HG03039 (cell line): ENCODE data around the gene MGAT4C.
"Not testable (repeated sequence)": the region's sequence is repeated elsewhere in the genome, so short reads cannot be mapped to it uniquely, and the experiment has no call there.

Experiments used
- ATAC-seq: cut with Tn5 transposase; IDR thresholded peaks from one replicate; pipeline ENCODE4 v1.9.1; 2021; ENCODE audit warnings: mild to moderate bottlenecking, moderate library complexity; ENCODE audit not compliant: unreplicated experiment

MGAT4C gene

DNA sequence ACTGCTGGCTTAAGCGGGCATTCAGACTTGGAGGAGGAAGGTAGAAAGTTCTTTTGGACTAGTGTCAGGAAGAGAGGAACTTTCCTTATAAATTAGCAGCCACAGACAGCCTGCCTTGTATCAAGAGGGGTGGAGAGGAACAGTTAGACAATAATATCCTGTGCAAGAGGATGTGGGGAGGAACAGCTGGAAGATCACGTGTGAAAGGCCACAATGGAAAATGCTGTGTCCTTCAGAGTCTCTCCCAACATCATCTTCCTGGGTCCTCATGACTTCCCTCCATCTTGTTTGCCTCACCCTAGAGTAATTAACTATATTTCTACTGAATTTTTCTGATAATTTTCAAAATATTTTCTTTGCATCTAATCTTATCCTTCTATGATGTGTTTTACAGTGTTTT, 117.4 kb downstream of the MGAT4C start:
- ATAC-seq: no peak

GRCh38 chr12:86137936-86138335, 118.3 kb downstream of the MGAT4C start:
- ATAC-seq: no peak

DNA sequence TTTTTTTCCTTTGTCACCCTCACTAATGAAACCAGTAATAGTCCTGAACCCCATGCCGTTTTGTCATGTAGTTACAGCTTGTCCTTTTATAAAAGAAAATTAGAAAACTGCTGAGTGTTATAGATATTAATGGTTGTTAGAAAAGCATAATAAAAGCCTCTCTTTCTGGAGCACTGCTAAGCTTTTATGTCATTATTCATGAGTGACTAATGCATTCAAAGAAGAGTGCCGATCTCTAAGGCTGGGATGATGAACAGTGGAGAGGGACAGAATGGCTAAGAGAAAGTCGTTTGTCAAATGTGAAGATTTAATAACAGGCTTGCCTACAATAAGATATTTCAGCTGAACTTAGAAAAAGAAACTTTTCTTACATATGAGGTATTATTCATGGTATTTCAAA, 121.6 kb downstream of the MGAT4C start:
- no peak for ATAC-seq

GRCh38 chr12:86126900-86127299, 129.3 kb downstream of the MGAT4C start:
- not testable (repeated sequence) for ATAC-seq

- no peak for ATAC-seq
Measured at GRCh38 chr12:86122846-86123468, 133.2 kb downstream of the MGAT4C start.

DNA sequence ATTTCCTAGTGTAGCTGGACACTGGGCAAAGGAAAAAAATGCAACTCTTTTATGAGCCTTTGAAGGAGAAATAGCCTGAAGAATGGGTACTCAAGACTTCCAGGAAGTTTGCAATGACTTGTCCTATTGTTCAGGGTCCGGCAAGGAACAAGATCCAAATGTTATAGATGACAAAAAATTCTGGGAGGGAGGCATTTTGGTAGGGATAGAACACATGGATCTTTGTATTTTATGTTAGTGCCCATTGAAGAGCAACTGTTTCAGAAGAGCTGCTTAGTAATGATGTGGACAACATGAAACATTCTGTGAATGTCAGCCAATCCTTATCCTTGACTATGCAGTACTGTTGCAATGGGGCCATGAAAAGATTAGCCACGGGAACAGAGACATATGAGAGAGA, 138.0 kb downstream of the MGAT4C start:
- ATAC-seq: no peak

GRCh38 chr12:86117711-86118110, 138.5 kb downstream of the MGAT4C start:
- no peak for ATAC-seq

GRCh38 chr12:86104087-86104486, 152.1 kb downstream of the MGAT4C start:
- no peak for ATAC-seq

- ATAC-seq: no peak
Measured at GRCh38 chr12:86097161-86097560, 159.0 kb downstream of the MGAT4C start.

DNA sequence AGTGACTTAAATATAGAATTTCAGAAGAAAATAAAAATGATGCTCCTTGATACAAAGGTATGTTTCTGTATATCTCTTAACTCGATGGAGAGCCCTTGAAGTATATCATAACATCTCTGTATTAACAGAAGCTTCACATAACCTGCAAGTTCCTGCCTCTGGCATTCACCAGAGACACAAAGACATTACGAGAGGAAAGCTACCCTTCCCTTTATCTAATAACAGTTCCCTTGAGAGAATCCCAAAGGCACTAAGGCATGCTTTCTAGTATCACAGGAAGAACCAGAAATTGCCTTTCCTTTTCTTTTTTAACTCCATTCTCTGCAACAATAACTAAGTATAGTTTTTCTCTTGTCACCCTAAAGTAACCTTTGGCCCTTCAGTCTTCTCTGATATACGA, 164.5 kb downstream of the MGAT4C start:
- ATAC-seq: no peak

GRCh38 chr12:86081843-86082242, 174.3 kb downstream of the MGAT4C start:
- no peak for ATAC-seq

DNA sequence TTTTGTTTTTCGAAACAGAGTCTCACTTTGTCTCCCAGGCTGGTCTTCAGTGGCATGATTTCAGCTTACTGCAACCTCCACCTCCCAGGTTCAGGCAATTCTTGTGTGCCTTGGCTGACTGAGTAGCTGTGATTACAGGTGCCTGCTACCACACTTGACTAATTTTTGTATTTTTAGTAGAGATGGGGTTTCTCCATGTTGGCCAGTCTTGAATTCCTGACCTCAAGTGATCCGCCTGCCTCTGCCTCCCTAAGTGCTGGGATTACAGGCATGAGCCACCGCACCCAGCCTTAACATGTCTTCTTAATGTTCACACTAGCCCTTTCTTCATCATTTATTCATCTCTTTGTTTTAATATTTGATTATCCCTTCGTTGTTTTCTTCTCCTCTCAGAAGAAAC, 197.1 kb downstream of the MGAT4C start:
- not testable (repeated sequence) for ATAC-seq

DNA sequence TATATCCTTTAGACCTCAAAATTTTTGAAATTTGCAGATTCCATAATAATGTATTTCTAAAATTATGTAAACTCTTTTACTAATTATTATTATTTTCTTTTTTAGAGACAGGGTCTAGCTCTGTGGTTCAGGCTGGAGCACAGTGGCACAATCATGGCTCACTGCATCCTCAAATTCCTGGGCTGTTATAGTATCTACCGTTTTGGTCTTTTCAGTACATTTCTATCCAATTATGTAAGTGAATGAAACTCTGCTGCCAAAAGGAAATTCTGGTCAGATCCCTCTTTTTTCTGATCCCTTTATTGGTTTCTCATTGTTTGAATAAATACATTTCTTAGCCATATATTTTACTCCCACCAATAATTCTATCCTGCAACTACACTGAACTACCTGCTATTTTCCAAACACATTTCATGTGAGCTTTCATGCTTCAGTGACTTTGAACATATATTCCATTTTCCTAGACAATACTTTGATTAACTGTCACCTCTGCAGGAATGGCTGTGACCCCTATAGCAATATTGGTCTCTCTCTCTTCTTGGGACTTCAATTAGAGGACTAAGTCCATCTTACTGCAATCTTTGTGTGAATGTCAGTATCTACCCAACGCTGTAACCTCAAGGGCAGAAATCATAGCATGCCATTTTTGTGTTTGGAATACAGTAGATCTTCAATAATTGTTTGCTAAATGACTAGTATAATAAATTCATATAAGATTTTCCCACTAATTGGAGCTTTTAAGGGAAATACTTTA, 198.9 kb downstream of the MGAT4C start:
- no peak for ATAC-seq

DNA sequence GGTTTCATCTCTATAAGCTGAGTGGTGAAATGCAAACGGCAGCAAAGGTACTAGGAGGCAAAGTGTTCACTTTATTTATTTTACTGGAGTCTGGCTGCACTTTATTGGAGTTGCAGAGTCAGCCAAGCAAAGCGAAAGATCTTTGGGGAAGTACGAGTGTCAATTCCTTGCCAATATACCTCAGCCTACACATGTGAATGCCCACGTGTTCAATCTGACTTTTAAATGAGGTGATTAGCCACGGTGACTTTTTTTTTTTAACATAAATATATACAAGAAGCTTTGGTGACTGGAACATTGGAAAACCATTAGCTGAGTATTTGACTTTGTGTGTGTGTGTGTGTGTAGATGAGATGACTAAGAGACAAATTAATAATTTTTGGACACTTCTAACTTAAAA, 203.3 kb downstream of the MGAT4C start:
- ATAC-seq: no peak

- no peak for ATAC-seq
Measured at GRCh38 chr12:86050010-86050409, 206.2 kb downstream of the MGAT4C start.

- no peak for ATAC-seq
Measured at GRCh38 chr12:86044396-86044795, 211.8 kb downstream of the MGAT4C start.

DNA sequence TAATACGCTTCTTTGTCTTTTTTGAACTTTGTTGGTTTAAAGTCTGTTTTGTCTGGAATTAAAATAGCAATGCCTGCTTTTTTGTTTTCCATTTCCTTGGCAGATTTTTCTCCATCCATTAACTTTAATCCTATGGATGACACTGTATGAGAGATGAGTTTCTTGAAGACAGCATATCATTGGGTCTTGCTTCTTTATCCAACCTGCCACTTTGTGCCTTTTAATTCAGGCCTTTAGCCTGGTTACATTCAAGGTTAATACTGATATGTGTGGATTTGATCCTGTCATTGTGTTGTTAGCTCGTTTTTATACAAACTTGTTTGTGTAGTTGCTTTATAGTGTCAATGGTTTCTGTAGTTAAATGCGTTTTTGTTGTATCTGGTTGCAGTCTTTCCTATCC, 214.1 kb downstream of the MGAT4C start:
- ATAC-seq: no peak

DNA sequence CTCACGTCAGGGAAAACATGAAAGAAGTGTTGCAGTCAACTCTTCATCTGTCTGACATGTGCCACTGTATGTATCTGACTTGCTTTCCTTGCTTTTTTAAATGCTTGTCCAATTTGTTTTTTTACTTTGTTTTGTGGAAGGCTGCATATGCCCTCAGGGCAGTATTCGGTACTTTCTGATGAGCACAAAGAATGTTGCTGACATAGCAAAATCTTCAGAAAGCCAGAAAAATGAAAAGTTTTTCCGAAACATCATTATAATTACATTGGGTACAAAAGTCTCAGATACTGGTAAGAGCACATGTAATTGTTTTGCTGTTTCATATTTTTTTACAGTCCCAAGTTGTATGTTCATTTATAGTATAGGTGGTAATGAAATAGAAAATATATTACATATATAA, 237.8 kb downstream of the MGAT4C start:
- ATAC-seq: no peak

DNA sequence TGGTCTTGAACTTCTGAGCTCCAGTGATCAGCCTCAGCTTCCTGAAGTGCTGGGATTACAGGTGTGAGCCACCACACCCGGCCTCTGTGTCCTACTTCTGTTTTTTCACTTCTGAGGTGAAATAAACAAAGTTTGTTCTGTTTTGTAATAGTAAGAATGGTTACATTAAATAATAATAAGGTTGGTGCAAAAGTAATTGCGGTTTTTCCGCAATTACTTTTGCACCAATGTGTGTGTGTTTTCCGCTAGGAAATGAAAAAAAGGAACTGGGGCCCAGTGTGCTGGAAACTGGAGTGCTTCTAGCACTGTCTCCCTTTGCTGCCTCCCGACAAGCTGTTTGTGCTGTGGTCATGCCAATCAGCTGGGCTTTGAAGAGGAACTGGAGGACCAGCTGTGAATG, 241.2 kb downstream of the MGAT4C start:
- ATAC-seq: no peak

GRCh38 chr12:86006727-86007126, 249.5 kb downstream of the MGAT4C start:
- ATAC-seq: no peak

- ATAC-seq: no peak
Measured at GRCh38 chr12:85998074-85998473, 258.1 kb downstream of the MGAT4C start.

- ATAC-seq: no peak
Measured at GRCh38 chr12:85996280-85996679, 259.9 kb downstream of the MGAT4C start.

- no peak for ATAC-seq
Measured at GRCh38 chr12:85993746-85994145, 262.4 kb downstream of the MGAT4C start.
